ENCODE data around the gene HK1. TPM values are rescaled to one million over a fixed set of nuclear protein-coding genes. Genes with fewer than 3 reads are reported as not detected.
A peak's percentile ranks its signal among the peaks of the same experiment; 100 is the strongest.

HK1 gene
- total and polyA plus RNA-seq, 11 donors, result 83.0 to 310 (median 227) TPM

DNA sequence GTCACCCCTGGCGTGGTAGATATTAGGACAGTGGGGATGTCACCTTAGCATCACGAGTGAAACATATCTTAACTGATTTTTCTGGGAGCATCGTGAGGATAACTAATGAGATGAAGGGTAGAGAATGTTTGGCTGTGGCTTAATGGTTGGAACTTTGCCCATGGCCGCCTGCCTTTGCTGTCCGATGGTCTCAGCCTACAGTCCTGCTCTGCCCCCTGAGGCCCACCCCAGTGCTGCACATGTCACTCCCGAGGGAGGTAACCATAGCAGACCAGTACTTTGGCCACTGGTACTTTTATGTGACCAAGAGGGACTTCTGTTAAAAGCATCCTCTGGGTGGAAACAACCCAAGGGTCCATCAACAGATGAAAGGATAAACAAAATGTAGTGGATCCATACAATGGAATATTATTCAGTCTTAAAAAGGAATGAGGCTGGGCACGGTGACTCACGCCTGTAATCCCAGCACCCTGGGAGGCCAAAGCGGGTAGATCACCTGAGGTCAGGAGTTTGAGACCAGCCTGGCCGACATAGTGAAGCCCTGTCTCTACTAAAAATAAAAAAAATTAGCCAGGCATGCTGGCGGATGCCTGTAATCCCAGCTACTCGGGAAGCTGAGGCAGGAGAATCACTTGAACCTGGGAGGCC is 80.0 kb downstream of the HK1 start:
- no peak for TF ChIP-seq POLR2A (IDR thresholded peaks at IDR 0.05)
- TF ChIP-seq, protein P1, sequence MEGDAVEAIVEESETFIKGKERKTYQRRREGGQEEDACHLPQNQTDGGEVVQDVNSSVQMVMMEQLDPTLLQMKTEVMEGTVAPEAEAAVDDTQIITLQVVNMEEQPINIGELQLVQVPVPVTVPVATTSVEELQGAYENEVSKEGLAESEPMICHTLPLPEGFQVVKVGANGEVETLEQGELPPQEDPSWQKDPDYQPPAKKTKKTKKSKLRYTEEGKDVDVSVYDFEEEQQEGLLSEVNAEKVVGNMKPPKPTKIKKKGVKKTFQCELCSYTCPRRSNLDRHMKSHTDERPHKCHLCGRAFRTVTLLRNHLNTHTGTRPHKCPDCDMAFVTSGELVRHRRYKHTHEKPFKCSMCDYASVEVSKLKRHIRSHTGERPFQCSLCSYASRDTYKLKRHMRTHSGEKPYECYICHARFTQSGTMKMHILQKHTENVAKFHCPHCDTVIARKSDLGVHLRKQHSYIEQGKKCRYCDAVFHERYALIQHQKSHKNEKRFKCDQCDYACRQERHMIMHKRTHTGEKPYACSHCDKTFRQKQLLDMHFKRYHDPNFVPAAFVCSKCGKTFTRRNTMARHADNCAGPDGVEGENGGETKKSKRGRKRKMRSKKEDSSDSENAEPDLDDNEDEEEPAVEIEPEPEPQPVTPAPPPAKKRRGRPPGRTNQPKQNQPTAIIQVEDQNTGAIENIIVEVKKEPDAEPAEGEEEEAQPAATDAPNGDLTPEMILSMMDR (IDR thresholded peaks at IDR 0.05), result peak in 1 of 12 donors; percentile 12
- Histone ChIP-seq H3K4me3 (no peak overlapping the region), H3K27me3 (no peaks in the 10 kb centered on the region), H3K27ac (peak overlapping the region in 1 of 12 donors; percentile 38), H3K4me1 (peaks cover 17 to 60% (median 48%) of the 10 kb centered on the region in 12 donors), H3K36me3 (peaks cover 0 to 34% (median 0%) of the 10 kb centered on the region in 9 donors), H3K9me3 (no peaks in the 10 kb centered on the region)
- ATAC-seq (no peak), DNase-seq (peak in 1 of 5 donors; percentile 47)
- intact Hi-C loops (cut with DNase I), result loop anchor here in 1 of 10 donors (5.0 kb wide), 1 partner anchor 36 kb away; no protein-coding TSS in a partner anchor
- WGBS, 4 donors, result 69 to 76% (median 72%) methylated on average over 10 to 12 of the region's 12 CpGs

DNA sequence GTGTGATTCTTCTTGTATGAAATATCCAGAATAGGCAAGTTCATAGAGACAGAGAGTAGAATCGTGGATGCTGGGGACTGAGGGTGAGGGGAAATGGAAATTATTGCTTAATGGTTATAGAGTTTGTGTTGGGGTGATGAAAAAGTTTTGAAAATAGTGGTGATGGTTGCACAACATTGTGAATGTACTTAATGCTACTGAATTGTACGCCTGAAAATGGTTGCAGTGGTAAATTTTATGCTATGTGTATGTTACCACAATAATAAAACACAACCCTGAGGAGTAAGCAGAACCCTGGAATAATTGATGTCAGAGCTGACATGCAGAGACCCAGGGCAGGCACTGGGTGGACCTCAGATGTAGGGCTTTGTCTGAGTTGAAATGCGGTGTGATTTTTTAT is 80.9 kb downstream of the HK1 start:
- Histone ChIP-seq H3K27me3 (no peaks in the 10 kb centered on the region), H3K36me3 (peaks cover 0 to 39% (median 0%) of the 10 kb centered on the region in 9 donors), H3K9me3 (no peaks in the 10 kb centered on the region), H3K4me1 (peaks cover 17 to 68% (median 54%) of the 10 kb centered on the region in 12 donors), H3K27ac (peak overlapping the region in 4 of 12 donors; percentile 11 to 57 (median 44)), H3K4me3 (no peak overlapping the region)
- no peak for DNase-seq
- intact Hi-C loops (cut with DNase I), result loop anchor here in 1 of 10 donors (5.0 kb wide), 1 partner anchor 37 kb away; no protein-coding TSS in a partner anchor
- ATAC-seq, result no peak
- TF ChIP-seq, protein P1 (IDR thresholded peaks at IDR 0.05), result no peak
- TF ChIP-seq POLR2A (IDR thresholded peaks at IDR 0.05), result no peak
- 80 to 90% (median 86%) methylated on average over 3 of the region's 3 CpGs for WGBS, 4 donors

DNA sequence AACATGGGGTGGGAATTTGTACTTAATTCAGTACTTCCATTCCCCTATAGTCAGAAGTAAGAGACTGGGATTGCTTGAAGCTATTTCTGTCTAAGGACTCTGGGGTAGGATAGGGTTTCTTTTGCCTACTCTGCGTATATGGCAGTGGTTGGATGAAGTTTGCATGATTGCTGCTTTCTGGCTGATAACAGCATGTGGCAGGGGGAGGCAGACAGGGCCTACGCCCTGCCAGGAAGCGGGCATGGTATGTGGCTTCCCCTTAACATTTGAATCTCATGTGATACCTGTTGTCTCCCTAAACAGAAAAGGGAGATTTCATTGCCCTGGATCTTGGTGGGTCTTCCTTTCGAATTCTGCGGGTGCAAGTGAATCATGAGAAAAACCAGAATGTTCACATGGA is 81.3 kb downstream of the HK1 start:
- H3K36me3 ChIP-seq, result peaks cover 0 to 42% (median under 1%) of the 10 kb centered on the region in 9 donors
- 61 to 81% (median 80%) methylated on average over 5 of the region's 5 CpGs for WGBS, 4 donors

More for the DNA sequence above, 81.3 kb downstream of the HK1 start:
- intact Hi-C loops (cut with DNase I), result loop anchor here in 1 of 10 donors (5.0 kb wide), 1 partner anchor 37 kb away; no protein-coding TSS in a partner anchor
- H3K27ac ChIP-seq, result peak overlapping the region in 5 of 12 donors; percentile 11 to 74 (median 57)
- H3K27me3 ChIP-seq, result no peaks in the 10 kb centered on the region
- H3K4me3 ChIP-seq, result no peak overlapping the region
- ATAC-seq (no peak), DNase-seq (peak in 1 of 5 donors; percentile 17)
- TF ChIP-seq POLR2A (IDR thresholded peaks at IDR 0.05), result no peak
- TF ChIP-seq, protein P1 (IDR thresholded peaks at IDR 0.05), result no peak
- no peaks in the 10 kb centered on the region for H3K9me3 ChIP-seq
- H3K4me1 ChIP-seq, result peaks cover 17 to 68% (median 56%) of the 10 kb centered on the region in 12 donors
